CD4-positive, alpha-beta T cell treated with Interferon alpha-2 for 1 hour (primary cell): ENCODE results near the gene FSHR.

Experiments used
- DNase-seq, 2 donors: peaks; one replicate each; pipeline ENCODE4 v3.0.0-alpha.2; 2020 to 2022

The FSHR gene

GRCh38 chr2:49110571-49110970, 43.7 kb downstream of the FSHR start:
- no peak for DNase-seq

GRCh38 chr2:49108851-49109250, 45.5 kb downstream of the FSHR start:
- no peak for DNase-seq

- DNase-seq, result no peak
These were observed 45.9 kb downstream of the FSHR start for GRCh38 chr2:49108436-49108835.

GRCh38 chr2:49105506-49105905, 48.8 kb downstream of the FSHR start:
- DNase-seq, result no peak

- no peak for DNase-seq
These were observed 52.2 kb downstream of the FSHR start for GRCh38 chr2:49102146-49102545.

- no peak for DNase-seq
These were observed 73.6 kb downstream of the FSHR start for GRCh38 chr2:49080681-49081080.

- DNase-seq, result no peak
These were observed 83.6 kb downstream of the FSHR start for GRCh38 chr2:49070716-49071115.

GRCh38 chr2:49069829-49070228, 84.5 kb downstream of the FSHR start:
- no peak for DNase-seq

GRCh38 chr2:49068613-49069012, 85.7 kb downstream of the FSHR start:
- DNase-seq, result no peak

GRCh38 chr2:49067971-49068370, 86.3 kb downstream of the FSHR start:
- DNase-seq, result no peak

- no peak for DNase-seq
These were observed 101.2 kb downstream of the FSHR start for GRCh38 chr2:49053156-49053555.

GRCh38 chr2:49050265-49050664, 104.0 kb downstream of the FSHR start:
- DNase-seq, result no peak

- DNase-seq, result no peak
These were observed 105.2 kb downstream of the FSHR start for GRCh38 chr2:49049161-49049560.

- no peak for DNase-seq
These were observed 109.2 kb downstream of the FSHR start for GRCh38 chr2:49045083-49045482.

GRCh38 chr2:49044350-49045079, 109.8 kb downstream of the FSHR start:
- no peak for DNase-seq

GRCh38 chr2:49043405-49043982, 110.8 kb downstream of the FSHR start:
- no peak for DNase-seq

GRCh38 chr2:49042488-49042887, 111.8 kb downstream of the FSHR start:
- DNase-seq, result no peak

- DNase-seq, result no peak
These were observed 113.3 kb downstream of the FSHR start for GRCh38 chr2:49041061-49041460.

- DNase-seq, result no peak
These were observed 117.1 kb downstream of the FSHR start for GRCh38 chr2:49037197-49037596.

- no peak for DNase-seq
These were observed 118.8 kb downstream of the FSHR start for GRCh38 chr2:49035481-49035880.

GRCh38 chr2:49033394-49034185, 120.7 kb downstream of the FSHR start:
- DNase-seq, result no peak

GRCh38 chr2:49032936-49033335, 121.4 kb downstream of the FSHR start:
- DNase-seq, result no peak

GRCh38 chr2:49032126-49032525, 122.2 kb downstream of the FSHR start:
- DNase-seq, result no peak

GRCh38 chr2:49029406-49029805, 124.9 kb downstream of the FSHR start:
- no peak for DNase-seq
